Right atrium auricular region (tissue), 2 donors: ENCODE data around the gene CMTM2. TPM values are rescaled to one million over a fixed set of nuclear protein-coding genes. Genes with fewer than 3 reads are reported as not detected.

Experiments used
- DNase-seq: peaks from one replicate; pipeline ENCODE4 v3.0.0-alpha.2; 2019; ENCODE audit warnings: low spot score
- H3K27ac ChIP-seq, 2 donors: fragments of 200-600 bp; sonication (generic); 1 replicate in 1 of 2; 2 replicates in 1 of 2; pipeline ENCODE4 v1.5.1; 2016 to 2019
- H3K27me3 ChIP-seq, 2 donors: fragments of 200-600 bp; sonication (generic); one replicate each; pipeline versions ENCODE4 v1.5.1 to v1.6.0; 2017 to 2019
- H3K36me3 ChIP-seq: fragments of 200-600 bp; sonication (generic); one replicate; pipeline ENCODE4 v1.5.1; 2016
- H3K4me1 ChIP-seq, 2 donors: fragments of 200-600 bp; sonication (generic); one replicate each; pipeline versions ENCODE4 v1.5.1 to v1.6.0; 2017 to 2019
- H3K4me3 ChIP-seq, 2 donors: fragments of 200-600 bp; sonication (generic); 1 replicate in 1 of 2; 2 replicates in 1 of 2; pipeline ENCODE4 v1.5.1; 2017 to 2019; ENCODE audit warnings: mild to moderate bottlenecking in 1 of 2, moderate library complexity in 1 of 2
- H3K9me3 ChIP-seq, 2 donors: fragments of 200-600 bp; sonication (generic); one replicate each; pipeline ENCODE4 v1.5.1; 2019
- CTCF ChIP-seq, 2 donors: fragments of 200-600 bp; sonication (generic); IDR thresholded peaks; one replicate each; pipeline ENCODE4 v1.5.1; 2019; ENCODE audit warnings: antibody characterized with exemption in 2 of 2
- total RNA-seq, 2 donors: library from RNA; depleted of rRNA; stranded (reverse); fragments of >200 nt; gene quantifications; one replicate each; pipeline ENCODE4 v1.1.0, GENCODE V29; 2016

CMTM2 gene
- total RNA-seq, 2 donors from 2014 or later = not detected

GRCh38 chr16:66616592-66616991 is 37.3 kb downstream of the CMTM2 start:
- peaks cover 0 to 5% of the 10 kb centered on the region in 2 donors for H3K4me1 ChIP-seq
- no peak for TF ChIP-seq CTCF (IDR thresholded peaks at IDR 0.05)
- H3K9me3 ChIP-seq = no peaks in the 10 kb centered on the region
- DNase-seq = no peak
- H3K27ac ChIP-seq = no peak overlapping the region
- no peaks in the 10 kb centered on the region for H3K27me3 ChIP-seq
- H3K4me3 ChIP-seq = no peak overlapping the region
- peaks cover 24% of the 10 kb centered on the region for H3K36me3 ChIP-seq

GRCh38 chr16:66617010-66617434 is 37.8 kb downstream of the CMTM2 start:
- Histone ChIP-seq H3K9me3 (no peaks in the 10 kb centered on the region), H3K4me3 (no peak overlapping the region), H3K36me3 (peaks cover 19% of the 10 kb centered on the region), H3K4me1 (peaks cover 0 to 5% of the 10 kb centered on the region in 2 donors), H3K27ac (no peak overlapping the region), H3K27me3 (no peaks in the 10 kb centered on the region)
- no peak for DNase-seq
- no peak for TF ChIP-seq CTCF (IDR thresholded peaks at IDR 0.05)

- Histone ChIP-seq H3K4me1 (peaks cover 0 to 5% of the 10 kb centered on the region in 2 donors), H3K9me3 (no peaks in the 10 kb centered on the region), H3K4me3 (no peak overlapping the region), H3K36me3 (peaks cover 12% of the 10 kb centered on the region), H3K27ac (no peak overlapping the region), H3K27me3 (no peaks in the 10 kb centered on the region)
- DNase-seq = no peak
- TF ChIP-seq CTCF (IDR thresholded peaks at IDR 0.05) = no peak
Measured at GRCh38 chr16:66617728-66618127, 38.5 kb downstream of the CMTM2 start.

GRCh38 chr16:66618588-66619375 is 39.5 kb downstream of the CMTM2 start:
- no peak for DNase-seq
- Histone ChIP-seq H3K27me3 (no peaks in the 10 kb centered on the region), H3K27ac (peak overlapping the region in 1 of 2 donors; percentile 51), H3K4me1 (peaks cover 0 to 5% of the 10 kb centered on the region in 2 donors), H3K9me3 (no peaks in the 10 kb centered on the region), H3K4me3 (no peak overlapping the region), H3K36me3 (peaks cover 3% of the 10 kb centered on the region)
- TF ChIP-seq CTCF (IDR thresholded peaks at IDR 0.05) = no peak

- no peak for TF ChIP-seq CTCF (IDR thresholded peaks at IDR 0.05)
- Histone ChIP-seq H3K4me1 (peaks cover 0 to 5% of the 10 kb centered on the region in 2 donors), H3K4me3 (no peak overlapping the region), H3K27me3 (no peaks in the 10 kb centered on the region), H3K27ac (no peak overlapping the region), H3K9me3 (no peaks in the 10 kb centered on the region), H3K36me3 (no peaks in the 10 kb centered on the region)
- DNase-seq = no peak
Measured at GRCh38 chr16:66619534-66620428, 40.5 kb downstream of the CMTM2 start.
